MM.1S (cell line): ENCODE data around the gene PLSCR1.

Experiments used
- EZH2 ChIP-seq: fragments of 300-600 bp; sonication (generic); optimal IDR thresholded peaks from 2 replicates; pipeline ENCODE3; 2017; ENCODE audit warnings: low read depth, mild to moderate bottlenecking, antibody characterized with exemption, low read length, mixed read lengths
- EZH2phosphoT487 ChIP-seq: fragments of 300-600 bp; sonication (generic); IDR thresholded peaks from 2 replicates; pipeline ENCODE4 v1.6.1; 2018; ENCODE audit warnings: antibody characterized with exemption, low read length
- TF ChIP-seq, protein P1 (sequence below): fragments of 300-600 bp; sonication (generic); IDR thresholded peaks from 2 replicates; pipeline ENCODE4 v1.5.1; 2016; ENCODE audit warnings: antibody characterized with exemption, low read length, mixed read lengths

GRCh38 chr3:146532406-146532805 lies 12.0 kb downstream of the PLSCR1 start:
- TF ChIP-seq, protein P1, sequence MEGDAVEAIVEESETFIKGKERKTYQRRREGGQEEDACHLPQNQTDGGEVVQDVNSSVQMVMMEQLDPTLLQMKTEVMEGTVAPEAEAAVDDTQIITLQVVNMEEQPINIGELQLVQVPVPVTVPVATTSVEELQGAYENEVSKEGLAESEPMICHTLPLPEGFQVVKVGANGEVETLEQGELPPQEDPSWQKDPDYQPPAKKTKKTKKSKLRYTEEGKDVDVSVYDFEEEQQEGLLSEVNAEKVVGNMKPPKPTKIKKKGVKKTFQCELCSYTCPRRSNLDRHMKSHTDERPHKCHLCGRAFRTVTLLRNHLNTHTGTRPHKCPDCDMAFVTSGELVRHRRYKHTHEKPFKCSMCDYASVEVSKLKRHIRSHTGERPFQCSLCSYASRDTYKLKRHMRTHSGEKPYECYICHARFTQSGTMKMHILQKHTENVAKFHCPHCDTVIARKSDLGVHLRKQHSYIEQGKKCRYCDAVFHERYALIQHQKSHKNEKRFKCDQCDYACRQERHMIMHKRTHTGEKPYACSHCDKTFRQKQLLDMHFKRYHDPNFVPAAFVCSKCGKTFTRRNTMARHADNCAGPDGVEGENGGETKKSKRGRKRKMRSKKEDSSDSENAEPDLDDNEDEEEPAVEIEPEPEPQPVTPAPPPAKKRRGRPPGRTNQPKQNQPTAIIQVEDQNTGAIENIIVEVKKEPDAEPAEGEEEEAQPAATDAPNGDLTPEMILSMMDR = no peak
- TF ChIP-seq EZH2phosphoT487 (no peak), EZH2 (no peak)
